HG03139 (cell line): ENCODE data around the gene GC.
"Not testable (repeated sequence)": the region's sequence is repeated elsewhere in the genome, so short reads cannot be mapped to it uniquely, and the experiment has no call there.

Source experiments
- ATAC-seq: cut with Tn5 transposase; IDR thresholded peaks from one replicate; pipeline ENCODE4 v1.9.1; 2021; ENCODE audit not compliant: unreplicated experiment

The GC gene, protein sequence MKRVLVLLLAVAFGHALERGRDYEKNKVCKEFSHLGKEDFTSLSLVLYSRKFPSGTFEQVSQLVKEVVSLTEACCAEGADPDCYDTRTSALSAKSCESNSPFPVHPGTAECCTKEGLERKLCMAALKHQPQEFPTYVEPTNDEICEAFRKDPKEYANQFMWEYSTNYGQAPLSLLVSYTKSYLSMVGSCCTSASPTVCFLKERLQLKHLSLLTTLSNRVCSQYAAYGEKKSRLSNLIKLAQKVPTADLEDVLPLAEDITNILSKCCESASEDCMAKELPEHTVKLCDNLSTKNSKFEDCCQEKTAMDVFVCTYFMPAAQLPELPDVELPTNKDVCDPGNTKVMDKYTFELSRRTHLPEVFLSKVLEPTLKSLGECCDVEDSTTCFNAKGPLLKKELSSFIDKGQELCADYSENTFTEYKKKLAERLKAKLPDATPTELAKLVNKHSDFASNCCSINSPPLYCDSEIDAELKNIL

DNA sequence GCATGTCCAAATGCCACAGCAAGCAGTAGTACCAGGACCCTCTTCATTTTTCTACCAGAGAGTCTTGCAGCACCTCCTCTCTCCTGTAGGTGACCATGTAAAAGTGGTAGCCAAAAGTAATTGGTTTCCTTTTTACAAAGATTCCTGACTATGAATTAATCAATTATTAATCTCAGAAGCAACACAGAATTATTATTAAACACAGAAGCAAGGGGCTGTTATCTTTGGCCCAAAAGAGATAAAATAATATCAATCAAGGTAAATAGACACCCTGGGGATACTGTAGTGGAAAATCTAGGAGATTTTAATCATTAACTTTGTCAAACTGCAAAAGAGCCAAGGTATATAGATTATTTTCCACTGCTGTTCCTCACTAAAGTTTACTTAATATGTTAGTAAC is at the start of gene GC:
Gene GC, minus strand, starts transcription at position 108 of the 400 bp plus-strand sequence. Its CDS starts 61 bp downstream, at position 47.
- ATAC-seq = no peak

- ATAC-seq = no peak
Observed at GRCh38 chr4:71833232-71833900, 49.5 kb upstream of the GC start.

DNA sequence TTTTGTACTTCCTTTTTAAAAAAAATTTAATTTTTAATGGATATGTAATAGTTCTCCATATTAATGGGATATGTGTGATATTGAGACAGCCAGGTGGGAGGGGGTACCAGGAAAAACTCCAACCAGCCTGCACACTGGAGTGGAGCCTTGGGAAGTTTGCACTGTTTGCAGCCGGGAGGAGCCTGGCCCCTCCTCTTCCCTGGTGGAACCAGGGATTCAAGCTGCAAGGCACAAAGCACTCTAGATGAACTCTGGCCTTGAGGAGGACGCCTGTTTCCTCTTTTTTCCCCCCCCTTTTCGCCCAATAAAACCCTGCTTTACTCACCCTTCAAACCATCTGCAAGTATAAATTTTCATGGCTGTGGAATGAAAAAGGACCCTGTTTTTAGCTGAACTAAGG is 48.2 kb upstream of the GC start:
- no peak for ATAC-seq

DNA sequence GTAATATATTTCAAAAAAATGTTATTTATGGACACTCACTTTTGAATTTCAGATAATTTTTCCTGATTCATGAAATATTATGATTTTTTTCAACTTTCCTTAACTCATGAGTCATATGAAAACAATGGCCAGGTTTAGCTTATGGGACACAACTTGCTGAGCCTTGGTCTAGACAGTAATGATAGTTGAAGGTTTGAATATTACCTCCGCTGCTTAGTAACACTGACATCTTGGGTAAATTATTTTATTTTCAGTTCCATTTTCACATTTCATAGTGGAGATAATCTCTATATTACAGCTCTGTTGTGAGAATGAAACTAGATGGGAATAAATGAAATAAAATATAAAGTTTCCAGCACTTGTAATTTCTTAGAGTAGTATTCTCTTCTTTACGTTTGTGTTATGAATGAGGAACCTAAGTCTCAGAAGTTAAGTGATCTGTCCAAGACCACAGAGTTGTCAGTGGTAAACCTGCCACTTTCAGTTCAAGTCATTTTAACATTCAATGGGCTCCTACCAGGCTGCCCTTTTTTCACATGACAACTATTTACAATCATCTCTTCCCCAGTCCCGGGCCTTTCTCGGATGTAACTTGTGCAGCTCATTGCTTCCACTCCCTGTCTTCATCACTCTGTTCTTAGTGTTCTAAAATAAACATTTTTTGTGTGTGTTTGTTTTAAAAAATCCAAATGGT is 46.8 kb upstream of the GC start:
- ATAC-seq = no peak

- ATAC-seq = no peak
Observed at GRCh38 chr4:71828470-71828869, 44.6 kb upstream of the GC start.

DNA sequence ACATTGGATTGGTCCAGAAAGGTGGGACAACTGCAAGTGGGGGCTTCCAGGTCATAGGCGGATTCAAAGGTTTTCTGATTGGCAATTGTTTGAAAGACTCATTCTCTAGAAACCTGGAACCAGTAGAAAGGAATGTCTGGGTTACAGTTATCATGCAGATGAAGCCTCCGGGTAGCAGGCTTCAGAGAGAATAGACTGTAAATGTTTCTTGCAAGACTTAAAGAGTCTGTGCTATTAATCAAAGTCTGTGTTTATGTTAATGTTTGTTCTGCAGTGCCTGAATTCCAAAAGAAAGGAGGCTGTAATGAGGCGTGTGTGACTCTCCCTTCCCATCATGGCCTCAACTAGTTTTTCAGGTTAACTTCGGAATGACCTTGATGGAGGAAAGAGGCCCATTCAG is 43.9 kb upstream of the GC start:
- ATAC-seq = no peak

GRCh38 chr4:71816676-71817303 is 32.9 kb upstream of the GC start:
- ATAC-seq = no peak

DNA sequence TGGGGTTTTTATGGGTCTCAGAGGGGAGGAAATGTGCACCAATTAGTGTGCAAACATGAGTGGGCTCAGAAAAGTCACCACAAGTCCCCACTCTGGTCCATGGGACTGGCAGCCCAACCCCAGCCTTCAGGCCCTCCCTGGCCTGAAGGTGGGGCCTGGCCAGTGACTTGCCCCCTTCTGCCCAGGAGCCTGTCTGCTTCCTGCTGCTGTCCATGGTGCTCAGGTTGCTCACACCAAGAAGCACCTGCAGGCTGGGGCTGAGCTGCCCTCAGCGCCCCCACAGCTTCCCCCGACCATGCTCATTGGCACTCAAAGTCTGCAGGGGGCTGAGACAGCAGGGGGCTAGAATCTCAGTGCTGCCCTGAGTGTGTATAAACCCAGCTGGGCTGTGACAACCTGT is 30.6 kb upstream of the GC start:
- ATAC-seq = no peak

DNA sequence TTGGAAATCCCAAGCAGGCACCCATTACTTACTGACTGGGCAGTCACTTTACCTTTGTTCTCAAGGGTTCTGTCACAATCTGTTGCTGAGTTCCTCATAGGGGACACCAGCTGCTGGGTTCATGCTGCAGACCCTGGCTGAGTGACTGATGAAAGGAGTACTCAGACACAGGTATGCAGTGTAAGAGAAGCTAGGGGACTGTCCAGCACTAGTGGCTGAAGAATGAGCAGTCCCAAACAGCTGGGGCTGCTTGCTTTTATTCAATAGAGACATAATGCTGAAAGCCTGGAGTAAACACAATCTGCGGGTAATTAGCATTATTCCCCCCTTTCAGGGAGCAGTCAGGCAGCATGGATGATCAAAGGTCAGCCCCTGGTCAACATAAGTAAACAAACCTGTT is 25.9 kb upstream of the GC start:
- ATAC-seq = not testable (repeated sequence)

DNA sequence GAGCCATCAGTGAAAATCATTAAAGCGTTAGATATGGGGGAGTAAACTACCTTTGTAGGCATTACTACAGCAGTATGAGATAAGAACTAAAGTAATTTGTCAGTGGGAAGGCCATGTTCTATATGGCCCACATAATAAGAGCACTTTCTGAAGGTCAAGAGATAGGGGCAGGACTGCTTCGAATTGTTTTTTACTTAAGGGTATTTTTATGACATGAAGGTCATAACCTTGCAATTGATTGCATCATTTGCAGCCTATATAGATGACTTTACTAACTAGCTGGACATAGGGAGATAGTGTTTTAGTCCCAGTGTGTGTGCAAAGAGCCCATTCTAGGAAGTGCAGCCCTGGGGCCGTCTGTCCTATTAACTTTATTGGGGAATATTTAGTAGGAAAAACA is 23.6 kb upstream of the GC start:
- ATAC-seq = no peak

DNA sequence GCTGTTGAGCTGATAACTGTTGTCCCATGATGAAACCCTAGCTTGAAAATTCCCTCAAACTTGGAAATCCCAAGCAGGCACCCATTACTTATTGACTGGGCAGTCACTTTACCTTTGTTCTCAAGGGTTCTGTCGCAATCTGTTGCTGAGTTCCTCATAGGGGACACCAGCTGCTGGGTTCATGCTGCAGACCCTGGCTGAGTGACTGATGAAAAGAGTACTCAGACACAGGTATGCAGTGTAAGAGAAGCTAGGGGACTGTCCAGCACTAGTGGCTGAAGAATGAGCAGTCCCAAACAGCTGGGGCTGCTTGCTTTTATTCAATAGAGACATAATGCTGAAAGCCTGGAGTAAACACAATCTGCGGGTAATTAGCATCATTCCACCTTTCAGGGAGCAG is 21.4 kb upstream of the GC start:
- not testable (repeated sequence) for ATAC-seq

- ATAC-seq = not testable (repeated sequence)
Observed at GRCh38 chr4:71804017-71804697, 20.3 kb upstream of the GC start.

DNA sequence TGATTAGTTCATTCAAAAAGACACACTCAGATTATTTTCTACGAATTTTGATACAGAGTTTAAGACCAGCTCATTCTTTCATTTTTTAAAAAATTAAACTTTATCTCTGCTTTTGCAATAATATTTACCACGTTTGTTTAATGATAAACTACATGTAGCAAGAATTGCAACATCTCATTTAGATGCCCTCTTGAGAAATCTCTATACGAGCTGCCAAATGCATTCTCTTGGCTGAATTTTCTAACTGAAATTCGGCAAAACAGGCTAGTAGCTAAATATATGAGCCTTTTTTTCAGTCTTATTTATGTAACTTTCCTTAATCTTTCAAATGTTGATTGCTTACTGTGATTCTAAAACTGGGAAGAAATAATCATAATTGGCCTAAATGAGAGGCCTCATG is 2.1 kb upstream of the GC start:
- no peak for ATAC-seq

GRCh38 chr4:71784569-71785197 is 804 bp upstream of the GC start:
- no peak for ATAC-seq

- no peak for ATAC-seq
Observed at GRCh38 chr4:71777891-71778290, 6.0 kb downstream of the GC start.

- no peak for ATAC-seq
Observed at GRCh38 chr4:71775449-71775848, 8.4 kb downstream of the GC start.

DNA sequence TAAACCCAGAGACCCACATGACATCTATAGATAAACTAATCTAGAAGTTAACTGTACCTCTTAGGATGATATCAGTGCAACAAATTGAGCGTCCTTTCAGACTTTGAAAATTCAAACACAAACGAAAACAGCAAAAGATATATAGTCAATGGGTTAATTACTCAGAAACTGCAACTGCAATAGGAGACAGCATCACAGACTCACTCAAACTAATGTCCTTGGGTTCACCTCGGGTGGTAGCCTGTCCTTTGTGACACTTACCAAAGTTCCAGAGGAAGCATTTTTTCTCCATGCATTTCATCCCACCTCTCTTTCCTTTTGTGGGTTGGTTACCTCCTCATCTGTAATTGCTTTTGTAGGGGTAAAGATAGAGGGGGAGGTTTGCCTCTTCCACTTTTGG is 9.7 kb downstream of the GC start:
- no peak for ATAC-seq

GRCh38 chr4:71773004-71773403 is 10.9 kb downstream of the GC start:
- ATAC-seq = no peak

DNA sequence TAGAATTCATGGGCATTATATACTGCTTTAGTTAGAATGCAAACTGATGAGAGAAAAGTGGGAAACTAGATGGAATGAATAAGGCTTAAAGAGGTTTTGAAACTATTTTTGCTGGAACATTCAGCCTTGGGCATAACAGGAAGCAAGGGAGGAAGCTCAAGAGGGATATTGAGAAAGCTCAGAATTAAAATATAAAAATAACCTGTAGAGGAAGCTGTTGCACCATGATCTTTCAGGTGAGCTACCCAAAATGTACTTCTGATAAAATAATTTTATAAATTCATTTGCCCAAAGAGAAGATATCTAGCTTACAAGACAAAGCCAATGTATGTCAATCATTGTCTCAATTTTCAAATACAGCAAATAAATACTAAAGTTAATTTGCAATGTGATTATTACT is 11.3 kb downstream of the GC start:
- ATAC-seq = no peak

GRCh38 chr4:71771613-71772012 is 12.3 kb downstream of the GC start:
- no peak for ATAC-seq
